ENCODE data around the gene TSPAN31.
"Not testable (repeated sequence)": the region's sequence is repeated elsewhere in the genome, so short reads cannot be mapped to it uniquely, and the experiment has no call there.

TSPAN31 gene

GRCh38 chr12:57770734-57771133, 25.9 kb downstream of the TSPAN31 start:
- FAIRE-seq = no peak

- no peak for FAIRE-seq
These were observed 26.5 kb downstream of the TSPAN31 start for GRCh38 chr12:57771236-57771872.

GRCh38 chr12:57771873-57772428, 27.1 kb downstream of the TSPAN31 start, which contains the start of gene METTL1:
Gene METTL1 (minus strand): TSS chr12:57772105. CDS start chr12:57772083, 22 bp downstream.
- no peak for FAIRE-seq

GRCh38 chr12:57772429-57773322, 27.8 kb downstream of the TSPAN31 start, which contains the start of gene EEF1AKMT3:
Gene EEF1AKMT3 (plus strand): TSS chr12:57772614. CDS start chr12:57772725, 111 bp downstream.
- no peak for FAIRE-seq

GRCh38 chr12:57774634-57775033, 29.8 kb downstream of the TSPAN31 start:
- FAIRE-seq = not testable (repeated sequence)

- no peak for FAIRE-seq
These were observed 30.2 kb downstream of the TSPAN31 start for GRCh38 chr12:57775044-57775443.

- FAIRE-seq = no peak
These were observed 30.9 kb downstream of the TSPAN31 start for GRCh38 chr12:57775563-57776246.

- FAIRE-seq = no peak
These were observed 31.4 kb downstream of the TSPAN31 start for GRCh38 chr12:57776247-57776587.

- FAIRE-seq = no peak
These were observed 32.5 kb downstream of the TSPAN31 start for GRCh38 chr12:57777367-57777766.

GRCh38 chr12:57777911-57778310, 33.1 kb downstream of the TSPAN31 start:
- FAIRE-seq = no peak

- no peak for FAIRE-seq
These were observed 34.9 kb downstream of the TSPAN31 start for GRCh38 chr12:57779736-57780135.

GRCh38 chr12:57780284-57780897, 35.6 kb downstream of the TSPAN31 start:
- FAIRE-seq = no peak

GRCh38 chr12:57781244-57781643, 36.4 kb downstream of the TSPAN31 start:
- FAIRE-seq = no peak

GRCh38 chr12:57781801-57782200, 37.0 kb downstream of the TSPAN31 start:
- FAIRE-seq = no peak

- FAIRE-seq = no peak
These were observed 37.4 kb downstream of the TSPAN31 start for GRCh38 chr12:57782243-57782607.

GRCh38 chr12:57782608-57783465, 38.0 kb downstream of the TSPAN31 start, which contains the start of gene TSFM:
Gene TSFM (plus strand): TSS chr12:57782787. CDS start chr12:57782802, 15 bp downstream.
- FAIRE-seq = no peak

GRCh38 chr12:57783466-57783801, 38.6 kb downstream of the TSPAN31 start:
- no peak for FAIRE-seq

GRCh38 chr12:57783861-57784260, 39.0 kb downstream of the TSPAN31 start:
- no peak for FAIRE-seq

GRCh38 chr12:57793920-57794319, 49.1 kb downstream of the TSPAN31 start:
- FAIRE-seq = no peak

- FAIRE-seq = no peak
These were observed 50.5 kb downstream of the TSPAN31 start for GRCh38 chr12:57795354-57795753.

GRCh38 chr12:57796996-57797395, 52.2 kb downstream of the TSPAN31 start:
- no peak for FAIRE-seq

- FAIRE-seq = no peak
These were observed 53.1 kb downstream of the TSPAN31 start for GRCh38 chr12:57797933-57798332.
